SKM-1 (cell line): ENCODE measurements around the gene POLR2J.
"Not testable (repeated sequence)": the region's sequence is repeated elsewhere in the genome, so short reads cannot be mapped to it uniquely, and the experiment has no call there.

Source experiments
- DNase-seq: peaks from one replicate; lab custom pipeline; 2025; ENCODE audit not compliant: unreplicated experiment; lab: John Stamatoyannopoulos, UW

The POLR2J gene

GRCh38 chr7:102496861-102497260, 18.1 kb upstream of the POLR2J start:
- DNase-seq: not testable (repeated sequence)

DNA sequence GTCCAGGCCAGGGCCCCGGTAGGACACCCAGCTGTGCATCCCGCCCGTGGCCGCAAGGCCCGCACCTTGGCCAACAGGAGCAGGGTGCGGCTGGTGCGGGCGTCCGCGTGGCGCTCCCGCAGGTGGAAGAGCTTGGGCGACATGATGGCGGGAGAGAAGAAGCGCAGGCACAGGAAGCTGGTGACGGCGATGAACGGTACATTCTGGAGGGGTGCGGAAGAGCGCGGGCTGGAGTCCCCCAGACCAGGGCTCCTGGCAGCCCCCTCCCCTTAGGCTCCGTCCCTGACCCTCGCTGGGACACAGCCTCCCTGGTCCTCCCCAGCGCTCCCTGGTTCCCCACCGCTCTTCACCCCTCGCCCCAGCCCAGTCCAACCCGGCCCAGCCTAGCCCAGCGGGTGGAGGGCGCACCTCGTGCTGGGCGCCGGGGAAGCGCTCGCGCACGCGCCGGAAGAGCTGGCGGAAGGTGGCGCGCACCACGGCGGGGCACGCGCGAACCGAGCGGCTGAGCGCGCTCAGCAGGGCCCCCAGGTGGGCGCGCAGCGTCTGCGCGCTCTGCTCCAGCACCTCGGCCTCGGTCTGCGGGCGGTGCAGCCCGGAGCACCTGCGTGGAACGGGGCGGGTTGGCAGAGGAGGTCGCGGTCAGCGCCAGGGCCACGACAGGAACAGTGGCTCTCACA, 15.9 kb upstream of the POLR2J start:
- DNase-seq: not testable (repeated sequence)

- DNase-seq: not testable (repeated sequence)
These were observed 15.3 kb upstream of the POLR2J start for GRCh38 chr7:102494026-102494425.

GRCh38 chr7:102493220-102493935, 14.7 kb upstream of the POLR2J start:
- DNase-seq: not testable (repeated sequence)

DNA sequence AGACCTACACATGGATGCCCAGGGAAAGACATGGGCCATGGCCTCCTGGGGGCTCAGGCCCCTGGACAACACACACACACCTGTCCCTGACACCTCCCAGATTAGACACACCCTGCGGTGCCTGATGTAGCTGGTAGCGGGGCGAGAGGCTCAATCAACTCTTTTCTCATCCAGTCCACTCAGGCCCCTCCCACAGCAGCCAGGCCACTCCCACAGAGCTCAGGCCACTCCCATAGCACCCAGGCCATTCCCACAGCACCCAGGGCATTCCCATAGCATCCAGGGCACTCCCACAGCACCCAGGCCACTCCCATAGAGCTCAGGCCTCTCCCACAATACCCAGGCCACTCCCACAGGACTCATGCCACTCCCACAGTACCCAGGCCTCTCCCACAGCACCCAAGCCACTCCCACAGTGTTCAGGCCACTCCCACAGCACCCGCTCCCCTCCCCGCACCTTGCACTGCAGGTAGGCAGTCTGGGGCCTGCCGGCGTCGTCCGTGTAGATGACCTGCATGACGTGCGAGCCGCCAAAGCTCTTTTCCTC, 11.9 kb upstream of the POLR2J start:
- not testable (repeated sequence) for DNase-seq

DNA sequence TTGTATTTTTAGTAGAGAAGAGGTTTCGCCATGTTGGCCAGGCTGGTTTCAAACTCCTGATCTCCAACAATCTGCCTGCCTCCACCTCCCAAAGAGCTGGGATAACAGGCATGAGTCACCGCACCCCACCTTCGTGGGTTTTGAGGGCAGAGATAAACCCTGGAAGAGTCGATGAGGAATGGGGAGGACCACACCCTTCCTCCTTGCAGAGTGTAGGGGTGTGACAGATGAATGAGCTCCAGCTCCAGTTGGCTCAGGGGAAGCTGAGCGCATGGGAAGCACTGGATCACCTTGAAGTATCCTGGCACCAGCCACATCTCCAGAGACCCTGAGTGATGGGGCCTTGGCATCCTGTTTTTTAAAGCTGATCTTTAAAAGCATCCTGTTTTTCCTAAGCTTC, 5.6 kb upstream of the POLR2J start:
- not testable (repeated sequence) for DNase-seq

GRCh38 chr7:102481962-102482361, 3.2 kb upstream of the POLR2J start:
- not testable (repeated sequence) for DNase-seq

GRCh38 chr7:102479982-102480637, 1.4 kb upstream of the POLR2J start:
- not testable (repeated sequence) for DNase-seq

DNA sequence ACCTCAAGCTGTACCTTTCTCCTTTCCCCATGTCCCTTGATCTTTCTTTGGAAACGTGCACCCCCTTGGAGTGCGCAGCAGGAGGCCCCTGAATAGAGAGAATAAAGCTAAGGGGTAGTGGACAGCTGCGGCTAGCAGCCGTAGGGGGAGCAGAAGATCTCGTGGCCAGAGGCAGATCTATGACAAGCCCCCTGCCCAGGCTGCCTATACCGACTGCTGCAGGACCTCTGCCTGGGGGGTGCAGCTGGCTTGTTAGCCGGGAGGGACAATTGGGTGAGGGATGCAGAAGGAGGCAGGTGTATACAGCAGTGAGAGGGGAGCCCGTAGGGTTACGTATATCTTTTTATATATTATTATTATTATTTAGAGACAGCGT, 475 bp upstream of the POLR2J start:
- not testable (repeated sequence) for DNase-seq

- not testable (repeated sequence) for DNase-seq
These were observed 3.8 kb downstream of the POLR2J start for GRCh38 chr7:102474736-102475435.

DNA sequence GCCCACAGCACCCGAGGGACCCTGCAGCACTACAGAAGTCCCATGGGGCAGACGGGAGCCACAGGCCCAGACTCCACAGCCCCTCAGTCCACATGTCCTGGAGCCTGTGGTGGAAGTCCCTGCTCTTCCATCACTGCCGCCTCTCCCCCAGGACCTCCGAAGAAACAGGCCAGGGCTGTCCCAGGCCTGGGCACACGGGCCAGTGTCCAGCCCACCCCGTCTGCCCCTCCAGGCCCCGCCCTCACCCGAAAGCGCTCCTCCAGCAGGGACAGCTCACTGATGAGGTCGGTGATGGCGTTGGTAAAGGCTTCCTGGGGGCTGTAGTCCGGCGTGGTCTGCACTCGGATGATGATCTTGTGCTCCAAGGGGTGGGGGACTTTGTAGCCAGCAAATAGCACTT, 4.6 kb downstream of the POLR2J start:
- not testable (repeated sequence) for DNase-seq

DNA sequence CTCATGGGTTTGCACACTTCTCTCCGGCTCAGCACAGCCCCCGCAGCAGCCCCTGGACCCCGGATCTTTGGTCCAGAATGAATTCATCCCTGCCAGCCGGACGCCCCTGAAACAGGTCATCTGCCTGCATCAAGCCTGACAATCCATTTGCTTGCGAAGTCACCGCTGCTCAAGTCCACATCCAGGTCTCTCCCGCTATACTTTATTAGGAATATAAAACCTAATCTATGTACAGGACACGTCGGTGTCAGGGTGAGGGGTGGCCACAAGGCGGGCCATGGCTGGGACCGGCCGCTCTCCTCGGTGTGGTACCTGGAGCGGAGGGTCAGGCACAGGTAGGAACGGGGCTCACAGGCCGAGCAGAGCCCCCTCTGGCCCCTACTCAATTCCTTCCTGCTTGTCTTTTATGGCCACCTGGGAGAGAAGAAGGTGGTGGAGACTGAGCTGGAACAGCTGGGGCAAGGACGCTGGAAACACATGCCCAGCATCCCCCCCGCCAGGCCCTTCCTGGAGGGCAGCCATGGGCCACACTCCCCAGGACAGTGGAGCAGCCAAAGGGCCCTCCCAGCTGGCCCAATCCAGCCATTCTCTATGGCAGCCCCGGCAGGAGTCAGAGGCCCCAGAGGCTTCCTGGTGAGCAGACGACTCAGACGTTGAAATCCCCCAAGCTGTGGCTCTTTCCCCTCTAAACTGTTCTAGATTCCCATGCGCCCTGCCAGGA, 5.3 kb downstream of the POLR2J start:
- no peak for DNase-seq

GRCh38 chr7:102472126-102473041, 6.3 kb downstream of the POLR2J start:
- DNase-seq: no peak

DNA sequence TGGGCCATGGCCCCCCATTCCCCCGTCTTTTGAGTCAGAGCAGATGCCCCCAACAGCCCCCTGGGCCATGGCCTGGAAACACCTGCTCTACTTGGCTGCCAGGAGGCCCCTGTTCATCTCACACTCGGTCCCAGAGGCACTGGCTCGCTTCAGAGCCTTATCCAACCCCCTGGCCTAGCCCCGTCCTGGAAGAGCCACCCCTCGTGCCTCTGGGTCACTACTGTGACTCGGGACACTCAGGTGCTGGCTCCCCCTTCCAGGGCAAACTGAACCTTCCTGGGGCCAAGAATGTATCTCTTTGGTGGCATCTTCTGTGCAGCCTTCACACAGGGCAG, 7.0 kb downstream of the POLR2J start:
- DNase-seq: no peak

DNA sequence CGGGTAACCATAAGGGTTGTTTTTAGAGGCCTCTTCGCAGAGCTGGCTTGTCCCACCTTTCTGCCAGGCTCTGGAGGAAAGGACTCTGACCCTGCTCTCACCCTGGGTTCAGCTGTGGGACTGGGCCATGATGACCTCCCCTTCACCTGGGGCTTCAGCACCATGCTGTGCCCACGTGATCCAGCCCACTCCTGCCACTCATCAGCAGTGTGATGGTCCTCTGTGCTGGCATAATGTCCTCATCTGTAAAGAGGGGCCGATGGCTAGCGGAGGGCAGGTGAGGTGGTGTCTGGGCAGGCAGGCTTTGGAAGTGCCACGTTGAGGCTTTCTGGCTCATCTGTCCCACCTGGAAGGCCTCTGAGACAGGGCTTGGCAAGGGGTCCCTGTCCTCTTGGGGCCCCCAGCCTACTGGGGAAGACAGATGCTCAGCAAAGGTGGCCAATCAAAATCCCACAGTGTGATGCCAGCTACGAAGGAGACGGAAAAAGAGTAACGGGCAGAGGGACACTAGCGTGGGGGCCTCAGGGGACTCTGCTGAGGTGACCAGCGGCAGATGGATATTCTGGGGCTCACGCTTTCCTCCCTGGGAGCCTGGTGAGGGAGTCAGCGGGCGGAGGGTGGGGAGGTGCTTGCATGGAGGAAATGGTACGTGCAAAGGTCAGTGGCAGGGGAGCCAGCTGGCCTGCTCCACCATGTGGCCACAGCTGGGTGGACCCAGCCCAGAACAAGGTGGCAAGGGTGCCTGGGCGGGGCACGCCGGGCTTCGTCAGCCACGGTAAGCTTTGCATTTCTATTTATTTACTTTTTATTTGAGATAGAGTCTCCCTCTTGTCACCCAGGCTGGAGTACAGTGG, 8.5 kb downstream of the POLR2J start:
- no peak for DNase-seq

DNA sequence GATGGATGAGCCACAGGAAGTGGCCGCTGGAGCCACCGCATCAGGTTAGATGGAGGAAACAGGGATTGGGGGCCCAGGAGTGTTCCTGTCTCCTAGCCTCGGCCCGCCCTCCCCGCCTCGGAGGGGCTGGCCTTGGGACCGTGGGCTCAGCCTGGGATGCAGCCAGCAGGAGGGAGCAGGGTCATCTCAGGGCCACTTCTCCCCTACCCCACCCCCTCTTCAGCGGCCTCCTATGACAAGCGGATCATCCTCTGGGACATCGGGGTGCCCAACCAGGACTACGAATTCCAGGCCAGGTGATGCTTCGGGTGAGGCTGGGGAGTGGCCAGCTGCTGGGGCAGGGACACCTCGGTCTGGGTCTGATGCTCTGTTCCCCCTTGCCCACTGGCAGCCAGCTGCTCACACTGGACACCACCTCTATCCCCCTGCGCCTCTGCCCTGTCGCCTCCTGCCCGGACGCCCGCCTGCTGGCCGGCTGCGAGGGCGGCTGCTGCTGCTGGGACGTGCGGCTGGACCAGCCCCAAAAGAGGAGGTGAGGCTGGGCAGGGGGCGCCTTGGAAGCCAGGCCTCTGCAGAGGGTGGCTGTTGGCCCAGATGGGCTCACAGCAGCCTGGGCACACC, 9.3 kb downstream of the POLR2J start:
- no peak for DNase-seq

- no peak for DNase-seq
These were observed 10.0 kb downstream of the POLR2J start for GRCh38 chr7:102468478-102469350.
